ENCODE data around the gene BTBD1.

GRCh38 chr15:83061680-83062079, 5.4 kb downstream of the BTBD1 start:
- TF ChIP-seq CTCF (IDR thresholded peaks at IDR 0.05) (no peak), POLR2A (IDR thresholded peaks at IDR 0.05) (no peak)
